ENCODE measurements around the gene CRYL1.

CRYL1 gene

GRCh38 chr13:20399961-20400360 lies 125.7 kb downstream of the CRYL1 start:
- no peak for DNase-seq (ENCODE audit: low spot score)

- no peak for DNase-seq (ENCODE audit: low spot score)
Measured at GRCh38 chr13:20399515-20399914, 126.1 kb downstream of the CRYL1 start.

GRCh38 chr13:20398459-20398858 lies 127.2 kb downstream of the CRYL1 start:
- DNase-seq (ENCODE audit: low spot score) = no peak

- no peak for DNase-seq (ENCODE audit: low spot score)
Measured at GRCh38 chr13:20397896-20398295, 127.8 kb downstream of the CRYL1 start.

GRCh38 chr13:20395061-20395916 lies 130.4 kb downstream of the CRYL1 start:
- DNase-seq (ENCODE audit: low spot score) = no peak

GRCh38 chr13:20394506-20394905 lies 131.2 kb downstream of the CRYL1 start:
- no peak for DNase-seq (ENCODE audit: low spot score)

GRCh38 chr13:20394169-20394501 lies 131.5 kb downstream of the CRYL1 start:
- DNase-seq (ENCODE audit: low spot score) = no peak

GRCh38 chr13:20393273-20394168 lies 132.1 kb downstream of the CRYL1 start:
- no peak for DNase-seq (ENCODE audit: low spot score)

- DNase-seq (ENCODE audit: low spot score) = no peak
Measured at GRCh38 chr13:20392530-20392929, 133.1 kb downstream of the CRYL1 start.

GRCh38 chr13:20391597-20392452 lies 133.8 kb downstream of the CRYL1 start:
- DNase-seq (ENCODE audit: low spot score) = no peak

GRCh38 chr13:20390526-20391175 lies 135.0 kb downstream of the CRYL1 start:
- DNase-seq (ENCODE audit: low spot score) = no peak

- DNase-seq (ENCODE audit: low spot score) = no peak
Measured at GRCh38 chr13:20389696-20390525, 135.7 kb downstream of the CRYL1 start.

- no peak for DNase-seq (ENCODE audit: low spot score)
Measured at GRCh38 chr13:20388184-20388583, 137.5 kb downstream of the CRYL1 start.

GRCh38 chr13:20387441-20387971 lies 138.2 kb downstream of the CRYL1 start:
- no peak for DNase-seq (ENCODE audit: low spot score)

GRCh38 chr13:20387006-20387405 lies 138.7 kb downstream of the CRYL1 start:
- DNase-seq (ENCODE audit: low spot score) = no peak

GRCh38 chr13:20383058-20383457 lies 142.6 kb downstream of the CRYL1 start:
- DNase-seq (ENCODE audit: low spot score) = no peak

- no peak for DNase-seq (ENCODE audit: low spot score)
Measured at GRCh38 chr13:20381401-20381800, 144.3 kb downstream of the CRYL1 start.

- no peak for DNase-seq (ENCODE audit: low spot score)
Measured at GRCh38 chr13:20378721-20379120, 146.9 kb downstream of the CRYL1 start.

GRCh38 chr13:20377720-20378119 lies 147.9 kb downstream of the CRYL1 start:
- no peak for DNase-seq (ENCODE audit: low spot score)

GRCh38 chr13:20375871-20376270 lies 149.8 kb downstream of the CRYL1 start:
- DNase-seq (ENCODE audit: low spot score) = no peak
